Measurements from ENCODE around the gene SMAD3.

DNA sequence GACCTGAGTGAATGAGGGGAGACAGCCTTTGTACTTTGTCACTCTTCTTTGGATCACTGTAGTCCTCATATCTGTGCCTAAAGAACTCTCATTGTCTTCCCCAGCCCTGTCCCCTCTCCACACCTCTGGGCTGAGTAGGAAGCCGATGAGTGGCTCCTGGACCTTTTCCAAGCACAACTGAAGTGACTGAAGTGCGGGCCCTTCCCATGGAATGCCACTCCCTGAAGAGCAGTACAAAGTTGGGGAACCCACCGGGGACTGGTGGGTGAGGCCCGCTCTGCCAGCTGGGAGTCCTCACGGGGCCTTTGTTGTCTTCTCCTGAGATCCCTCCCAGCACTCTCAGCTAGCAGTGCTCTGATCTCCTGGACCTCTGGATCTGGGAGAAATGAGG lies 99.0 kb downstream of the SMAD3 start:
- TF ChIP-seq, protein P1, sequence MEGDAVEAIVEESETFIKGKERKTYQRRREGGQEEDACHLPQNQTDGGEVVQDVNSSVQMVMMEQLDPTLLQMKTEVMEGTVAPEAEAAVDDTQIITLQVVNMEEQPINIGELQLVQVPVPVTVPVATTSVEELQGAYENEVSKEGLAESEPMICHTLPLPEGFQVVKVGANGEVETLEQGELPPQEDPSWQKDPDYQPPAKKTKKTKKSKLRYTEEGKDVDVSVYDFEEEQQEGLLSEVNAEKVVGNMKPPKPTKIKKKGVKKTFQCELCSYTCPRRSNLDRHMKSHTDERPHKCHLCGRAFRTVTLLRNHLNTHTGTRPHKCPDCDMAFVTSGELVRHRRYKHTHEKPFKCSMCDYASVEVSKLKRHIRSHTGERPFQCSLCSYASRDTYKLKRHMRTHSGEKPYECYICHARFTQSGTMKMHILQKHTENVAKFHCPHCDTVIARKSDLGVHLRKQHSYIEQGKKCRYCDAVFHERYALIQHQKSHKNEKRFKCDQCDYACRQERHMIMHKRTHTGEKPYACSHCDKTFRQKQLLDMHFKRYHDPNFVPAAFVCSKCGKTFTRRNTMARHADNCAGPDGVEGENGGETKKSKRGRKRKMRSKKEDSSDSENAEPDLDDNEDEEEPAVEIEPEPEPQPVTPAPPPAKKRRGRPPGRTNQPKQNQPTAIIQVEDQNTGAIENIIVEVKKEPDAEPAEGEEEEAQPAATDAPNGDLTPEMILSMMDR (conservative IDR thresholded peaks at IDR 0.05), result no peak
- TF ChIP-seq ZFX (IDR thresholded peaks at IDR 0.05), result no peak

All from C4-2B (cell line).